HG02938 (cell line): Measurements from ENCODE around the gene VTI1A.

Experiments used
- ATAC-seq: cut with Tn5 transposase; IDR thresholded peaks from one replicate; pipeline ENCODE4 v1.9.1; 2021; ENCODE audit warnings: mild to moderate bottlenecking, moderate library complexity; ENCODE audit not compliant: unreplicated experiment

Gene VTI1A

GRCh38 chr10:112739592-112740353 lies 292.8 kb downstream of the VTI1A start:
- ATAC-seq: no peak

- ATAC-seq: no peak
These were observed 294.9 kb downstream of the VTI1A start for GRCh38 chr10:112741830-112742402.

- no peak for ATAC-seq
These were observed 297.4 kb downstream of the VTI1A start for GRCh38 chr10:112744181-112745096.

GRCh38 chr10:112746329-112746728 lies 299.3 kb downstream of the VTI1A start:
- no peak for ATAC-seq

- no peak for ATAC-seq
These were observed 303.6 kb downstream of the VTI1A start for GRCh38 chr10:112750427-112751167.

GRCh38 chr10:112751651-112752050 lies 304.6 kb downstream of the VTI1A start:
- ATAC-seq: no peak

GRCh38 chr10:112752288-112752687 lies 305.3 kb downstream of the VTI1A start:
- no peak for ATAC-seq

GRCh38 chr10:112753961-112754411 lies 307.0 kb downstream of the VTI1A start:
- no peak for ATAC-seq

- ATAC-seq: no peak
These were observed 308.6 kb downstream of the VTI1A start for GRCh38 chr10:112755446-112756234.

GRCh38 chr10:112756235-112756527 lies 309.2 kb downstream of the VTI1A start:
- ATAC-seq: no peak

GRCh38 chr10:112758961-112759360 lies 311.9 kb downstream of the VTI1A start:
- no peak for ATAC-seq

GRCh38 chr10:112759496-112759895 lies 312.5 kb downstream of the VTI1A start:
- no peak for ATAC-seq

- no peak for ATAC-seq
These were observed 314.2 kb downstream of the VTI1A start for GRCh38 chr10:112761256-112761655.

- no peak for ATAC-seq
These were observed 317.0 kb downstream of the VTI1A start for GRCh38 chr10:112763916-112764520.

GRCh38 chr10:112765717-112766235 lies 318.8 kb downstream of the VTI1A start:
- no peak for ATAC-seq

GRCh38 chr10:112766636-112767035 lies 319.6 kb downstream of the VTI1A start:
- no peak for ATAC-seq

- ATAC-seq: no peak
These were observed 320.1 kb downstream of the VTI1A start for GRCh38 chr10:112767156-112767555.

- ATAC-seq: no peak
These were observed 321.1 kb downstream of the VTI1A start for GRCh38 chr10:112768121-112768520.

GRCh38 chr10:112769081-112769480 lies 322.1 kb downstream of the VTI1A start:
- ATAC-seq: no peak
